K562 (cell line): ENCODE results near the gene SOWAHC. TPM values are rescaled to one million over a fixed set of nuclear protein-coding genes. Genes with fewer than 3 reads are reported as not detected.

Experiments
- ATAC-seq: fragments of 200-7000 bp; cut with Tn5 transposase; 3 replicates; pipeline ENCODE4 v1.9.1; 2020; ENCODE audit warnings: moderate library complexity
- BruUV-seq: library from RNA; stranded (reverse); fragments of 400-500 nt; replicated peaks from 2 replicates; lab custom pipeline; 2021; lab: Mats Ljungman, UMichigan
- CTCF ChIA-PET: fragments of 300-600 bp; formaldehyde crosslinking; extraction: SDS; loops from one replicate; lab custom pipeline; 2021; ENCODE audit warnings: low intra/inter-chr PET ratio; lab: Yijun Ruan, JAX
- POLR2A ChIA-PET: fragments of 300-600, 350-650 bp; sonication (Branson Sonifier 250); formaldehyde crosslinking; extraction: SDS; loops from one replicate; lab custom pipeline; 2021; ENCODE audit warnings: antibody characterized with exemption, inconsistent platforms; lab: Yijun Ruan, JAX
- DNase-seq, 4 experiments: peaks; one replicate each; pipeline versions ENCODE4 v3.0.0 to v3.0.0-alpha.2; 2011 to 2018; ENCODE audit warnings: low spot score in 3 of 4, mixed read lengths in 3 of 4; ENCODE audit errors: extremely low read depth in 1 of 4
- FAIRE-seq: peaks from 2 replicates; lab custom pipeline; 2011; peaks lifted over from hg19 to GRCh38; lab: Jason Lieb, UNC
- H2AFZ ChIP-seq: 2 replicates; pipeline ENCODE4 v1.6.0; 2011; ENCODE audit warnings: low read depth, low read length, control low read depth, inconsistent platforms
- H3K27ac ChIP-seq: fragments of 200-600 bp; 3 replicates; pipeline ENCODE4 v1.8.0; 2011; ENCODE audit warnings: low read depth, mild to moderate bottlenecking, control low read depth, inconsistent platforms, low read length, moderate library complexity, mixed read lengths; ENCODE audit errors: extremely low read depth
- H3K27me3 ChIP-seq, 2 experiments: fragments of 300-600 bp in 1 of 2; 2 replicates in 1 of 2; 3 replicates in 1 of 2; pipeline versions ENCODE4 v1.6.0 to v1.8.0; 2011; ENCODE audit warnings: inconsistent platforms in 2 of 2, low read length in 2 of 2, mild to moderate bottlenecking in 1 of 2, mixed read lengths in 1 of 2, moderate library complexity in 1 of 2; ENCODE audit not compliant: control insufficient read depth in 2 of 2, insufficient read depth in 2 of 2
- H3K36me3 ChIP-seq: fragments of 300-600 bp; 3 replicates; pipeline ENCODE4 v1.8.0; 2011; ENCODE audit warnings: mild to moderate bottlenecking, low read length, inconsistent platforms; ENCODE audit not compliant: control insufficient read depth, insufficient read depth
- H3K4me1 ChIP-seq, 2 experiments: fragments of 200-600 bp in 1 of 2; replicated peaks in 1 of 2; 2 replicates in 1 of 2; 3 replicates in 1 of 2; pipeline versions ENCODE4 v1.5.1 to v1.8.0; 2011; ENCODE audit warnings: inconsistent platforms in 2 of 2, low read length in 2 of 2, mild to moderate bottlenecking in 1 of 2, mixed read lengths in 1 of 2, moderate library complexity in 1 of 2; ENCODE audit not compliant: control insufficient read depth in 2 of 2, insufficient read depth in 2 of 2
- H3K4me2 ChIP-seq: 2 replicates; pipeline ENCODE4 v1.6.1; 2011; ENCODE audit warnings: low read length, control low read depth, inconsistent platforms, mixed read lengths; ENCODE audit not compliant: insufficient read depth
- H3K4me3 ChIP-seq: fragments of 200-600 bp; sonication (generic), shearing (Covaris generic); 2 replicates; pipeline ENCODE4 v1.5.1; 2016; ENCODE audit warnings: control low read depth, inconsistent platforms
- H3K79me2 ChIP-seq: fragments of 200-600 bp; 3 replicates; pipeline ENCODE4 v1.8.0; 2011; ENCODE audit warnings: low read length, inconsistent platforms; ENCODE audit not compliant: control insufficient read depth, insufficient read depth
- H3K9ac ChIP-seq, 2 experiments: 2 replicates each; pipeline versions ENCODE4 v1.6.0 to v1.6.1; 2011; ENCODE audit warnings: low read depth in 2 of 2, low read length in 2 of 2, control low read depth in 1 of 2, inconsistent platforms in 1 of 2, mild to moderate bottlenecking in 1 of 2, mixed read lengths in 1 of 2; ENCODE audit not compliant: insufficient read depth in 1 of 2
- H3K9me1 ChIP-seq: one replicate; pipeline ENCODE4 v1.6.0; 2011; ENCODE audit warnings: inconsistent platforms, mild to moderate bottlenecking, low read length, moderate library complexity; ENCODE audit not compliant: control insufficient read depth, insufficient read depth
- H3K9me3 ChIP-seq: replicated peaks from 2 replicates; pipeline ENCODE4 v1.5.1; 2011; ENCODE audit warnings: low read depth, low read length, inconsistent platforms; ENCODE audit not compliant: control insufficient read depth, insufficient read depth
- H4K20me1 ChIP-seq: replicated peaks from 2 replicates; pipeline ENCODE4 v1.6.1; 2011; ENCODE audit warnings: low read length, inconsistent platforms, mixed read lengths; ENCODE audit not compliant: control insufficient read depth, insufficient read depth
- NCOA4 ChIP-seq: fragments of 450-650 bp; IDR thresholded peaks from 2 replicates; pipeline ENCODE4 v1.6.1; 2018; ENCODE audit warnings: mild to moderate bottlenecking; ENCODE audit not compliant: partially characterized antibody
- RAD51 ChIP-seq: fragments of 450-650 bp; IDR thresholded peaks from 2 replicates; pipeline ENCODE4 v1.7.1; 2016; ENCODE audit warnings: low read depth, mild to moderate bottlenecking, borderline replicate concordance
- ZNF79 ChIP-seq: fragments of 250-450 bp; sonication (Bioruptor Pico); IDR thresholded peaks from 2 replicates; pipeline ENCODE4 v1.4.0; 2020; ENCODE audit warnings: low read depth, mild to moderate bottlenecking, moderate library complexity
- WGBS: fragments of 100-300 bp; shearing (Covaris generic); methylation state at CpG from one replicate; pipeline ENCODE4 v1.1.6; 2016; ENCODE audit warnings: low coverage, mixed read lengths; ENCODE audit not compliant: insufficient coverage; ENCODE audit errors: missing lambda C conversion rate; 5-methylcytosine and 5-hydroxymethylcytosine counted together
- in situ Hi-C: fragments of 300-500 bp; cut with MboI; formaldehyde crosslinking; loops from 4 replicates; pipeline ENCODE4 v1.15.0; 2018; ENCODE audit warnings: inconsistent platforms, mixed read lengths
- intact Hi-C: fragments of 100-400 bp; cut with micrococcal nuclease; formaldehyde crosslinking; loops from 2 replicates; pipeline ENCODE4 v1.14.2; 2022
- polyA plus RNA-seq, 8 experiments: library from polyadenylated mRNA; depleted of rRNA in 4 of 8; stranded (reverse) in 5 of 8; unstranded in 3 of 8; fragments of >200 nt; fragmentation: Nextera tagmentation in 2 of 8; fragmentation: Illumina TruSeq in 1 of 8; extraction: Ambion mirVana in 2 of 8; extraction: Trizol in 1 of 8; gene quantifications; 2 replicates each; pipeline versions ENCODE4 v1.2.1 to v1.2.3, GENCODE V29; 2011 to 2014; ENCODE audit warnings: inconsistent platforms in 1 of 8, missing spikeins in 1 of 8
- total RNA-seq, 7 experiments: library from RNA; depleted of rRNA in 6 of 7; stranded (reverse); fragments of >200 nt in 6 of 7; fragmentation: Illumina TruSeq in 2 of 7; extraction: Trizol in 2 of 7; gene quantifications; 2 replicates each; pipeline versions ENCODE4 v1.2.1 to v1.2.3, GENCODE V29; 2011 to 2021; ENCODE audit warnings: low replicate concordance in 1 of 7
- TF ChIP-seq, protein P1 (sequence below), 2 experiments: fragments of 450-650 bp; IDR thresholded peaks; 2 replicates each; pipeline ENCODE4 v1.6.1; 2016
- TF ChIP-seq, protein P2 (sequence below): fragments of 200-600 bp; sonication (generic); IDR thresholded peaks from one replicate; pipeline ENCODE4 v1.6.1; 2012; ENCODE audit warnings: mild to moderate bottlenecking, low read depth, low read length, inconsistent platforms
- TF ChIP-seq, protein P3 (sequence below): fragments of 450-650 bp; IDR thresholded peaks from 2 replicates; pipeline ENCODE4 v1.7.1; 2018; ENCODE audit warnings: mild to moderate bottlenecking, low read depth; ENCODE audit not compliant: partially characterized antibody

The SOWAHC gene
- total and polyA plus RNA-seq, 9 of the 15 experiments (the other 6 are each of a cell fraction or from before 2014, with no cell fraction given) = 0.04 TPM; not detected in 8

DNA sequence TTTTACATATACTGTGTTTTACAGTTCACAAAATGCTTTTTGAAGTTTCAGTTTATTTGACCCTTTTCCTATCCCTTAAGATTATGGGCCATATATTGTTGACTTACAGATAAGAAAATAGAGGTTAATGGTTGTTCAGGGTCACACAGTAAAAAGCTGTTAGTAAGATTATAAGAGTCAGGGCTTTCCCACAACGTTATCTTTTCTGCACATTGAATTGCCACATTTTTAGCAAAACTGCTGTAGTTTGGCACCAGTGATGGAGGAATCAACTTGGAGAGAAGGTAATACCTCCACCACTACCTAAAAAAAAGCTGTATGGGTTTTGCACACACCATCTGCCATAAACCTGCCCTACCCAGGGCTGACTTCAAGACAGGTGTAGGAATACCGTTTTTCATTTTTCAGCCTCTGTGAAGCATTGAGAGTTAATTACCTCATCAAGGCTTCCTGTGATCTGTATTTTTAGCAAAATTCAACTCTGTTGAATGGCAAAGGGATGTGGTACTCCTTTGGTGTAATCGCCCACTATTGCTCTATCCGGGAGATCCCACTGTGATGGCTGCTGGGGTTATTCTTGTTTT is 5.0 kb downstream of the SOWAHC start:
- no peak overlapping the region for H3K4me3 ChIP-seq
- H3K9me3 ChIP-seq = no peaks in the 10 kb centered on the region
- no peaks in the 10 kb centered on the region for H3K4me1 ChIP-seq
- H3K27ac ChIP-seq = no peak overlapping the region
- CTCF ChIA-PET = no interaction called here
- ATAC-seq (no peak), DNase-seq (no peak), FAIRE-seq (no peak)
- peaks cover 0 to 2% of the 10 kb centered on the region in 2 experiments; a peak in 1 of 5 replicates for H3K27me3 ChIP-seq
- no peaks in the 10 kb centered on the region for H3K79me2 ChIP-seq
- WGBS = 0% methylated on average over 4 of the region's 4 CpGs
- BruUV-seq = no TSS peak
- H4K20me1 ChIP-seq = no peaks in the 10 kb centered on the region
- H3K9me1 ChIP-seq = no peaks in the 10 kb centered on the region
- H2AFZ ChIP-seq = no peak overlapping the region
- no peaks in the 10 kb centered on the region for H3K36me3 ChIP-seq
- in situ Hi-C loops (no loop called here), intact Hi-C loops (no loop called here)
- H3K4me2 ChIP-seq = no peak overlapping the region
- H3K9ac ChIP-seq = no peak overlapping the region
- POLR2A ChIA-PET = no interaction called here
- TF ChIP-seq, protein P1, sequence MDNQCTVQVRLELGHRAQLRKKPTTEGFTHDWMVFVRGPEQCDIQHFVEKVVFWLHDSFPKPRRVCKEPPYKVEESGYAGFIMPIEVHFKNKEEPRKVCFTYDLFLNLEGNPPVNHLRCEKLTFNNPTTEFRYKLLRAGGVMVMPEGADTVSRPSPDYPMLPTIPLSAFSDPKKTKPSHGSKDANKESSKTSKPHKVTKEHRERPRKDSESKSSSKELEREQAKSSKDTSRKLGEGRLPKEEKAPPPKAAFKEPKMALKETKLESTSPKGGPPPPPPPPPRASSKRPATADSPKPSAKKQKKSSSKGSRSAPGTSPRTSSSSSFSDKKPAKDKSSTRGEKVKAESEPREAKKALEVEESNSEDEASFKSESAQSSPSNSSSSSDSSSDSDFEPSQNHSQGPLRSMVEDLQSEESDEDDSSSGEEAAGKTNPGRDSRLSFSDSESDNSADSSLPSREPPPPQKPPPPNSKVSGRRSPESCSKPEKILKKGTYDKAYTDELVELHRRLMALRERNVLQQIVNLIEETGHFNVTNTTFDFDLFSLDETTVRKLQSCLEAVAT (IDR thresholded peaks at IDR 0.05) = no peak
- TF ChIP-seq, protein P2, sequence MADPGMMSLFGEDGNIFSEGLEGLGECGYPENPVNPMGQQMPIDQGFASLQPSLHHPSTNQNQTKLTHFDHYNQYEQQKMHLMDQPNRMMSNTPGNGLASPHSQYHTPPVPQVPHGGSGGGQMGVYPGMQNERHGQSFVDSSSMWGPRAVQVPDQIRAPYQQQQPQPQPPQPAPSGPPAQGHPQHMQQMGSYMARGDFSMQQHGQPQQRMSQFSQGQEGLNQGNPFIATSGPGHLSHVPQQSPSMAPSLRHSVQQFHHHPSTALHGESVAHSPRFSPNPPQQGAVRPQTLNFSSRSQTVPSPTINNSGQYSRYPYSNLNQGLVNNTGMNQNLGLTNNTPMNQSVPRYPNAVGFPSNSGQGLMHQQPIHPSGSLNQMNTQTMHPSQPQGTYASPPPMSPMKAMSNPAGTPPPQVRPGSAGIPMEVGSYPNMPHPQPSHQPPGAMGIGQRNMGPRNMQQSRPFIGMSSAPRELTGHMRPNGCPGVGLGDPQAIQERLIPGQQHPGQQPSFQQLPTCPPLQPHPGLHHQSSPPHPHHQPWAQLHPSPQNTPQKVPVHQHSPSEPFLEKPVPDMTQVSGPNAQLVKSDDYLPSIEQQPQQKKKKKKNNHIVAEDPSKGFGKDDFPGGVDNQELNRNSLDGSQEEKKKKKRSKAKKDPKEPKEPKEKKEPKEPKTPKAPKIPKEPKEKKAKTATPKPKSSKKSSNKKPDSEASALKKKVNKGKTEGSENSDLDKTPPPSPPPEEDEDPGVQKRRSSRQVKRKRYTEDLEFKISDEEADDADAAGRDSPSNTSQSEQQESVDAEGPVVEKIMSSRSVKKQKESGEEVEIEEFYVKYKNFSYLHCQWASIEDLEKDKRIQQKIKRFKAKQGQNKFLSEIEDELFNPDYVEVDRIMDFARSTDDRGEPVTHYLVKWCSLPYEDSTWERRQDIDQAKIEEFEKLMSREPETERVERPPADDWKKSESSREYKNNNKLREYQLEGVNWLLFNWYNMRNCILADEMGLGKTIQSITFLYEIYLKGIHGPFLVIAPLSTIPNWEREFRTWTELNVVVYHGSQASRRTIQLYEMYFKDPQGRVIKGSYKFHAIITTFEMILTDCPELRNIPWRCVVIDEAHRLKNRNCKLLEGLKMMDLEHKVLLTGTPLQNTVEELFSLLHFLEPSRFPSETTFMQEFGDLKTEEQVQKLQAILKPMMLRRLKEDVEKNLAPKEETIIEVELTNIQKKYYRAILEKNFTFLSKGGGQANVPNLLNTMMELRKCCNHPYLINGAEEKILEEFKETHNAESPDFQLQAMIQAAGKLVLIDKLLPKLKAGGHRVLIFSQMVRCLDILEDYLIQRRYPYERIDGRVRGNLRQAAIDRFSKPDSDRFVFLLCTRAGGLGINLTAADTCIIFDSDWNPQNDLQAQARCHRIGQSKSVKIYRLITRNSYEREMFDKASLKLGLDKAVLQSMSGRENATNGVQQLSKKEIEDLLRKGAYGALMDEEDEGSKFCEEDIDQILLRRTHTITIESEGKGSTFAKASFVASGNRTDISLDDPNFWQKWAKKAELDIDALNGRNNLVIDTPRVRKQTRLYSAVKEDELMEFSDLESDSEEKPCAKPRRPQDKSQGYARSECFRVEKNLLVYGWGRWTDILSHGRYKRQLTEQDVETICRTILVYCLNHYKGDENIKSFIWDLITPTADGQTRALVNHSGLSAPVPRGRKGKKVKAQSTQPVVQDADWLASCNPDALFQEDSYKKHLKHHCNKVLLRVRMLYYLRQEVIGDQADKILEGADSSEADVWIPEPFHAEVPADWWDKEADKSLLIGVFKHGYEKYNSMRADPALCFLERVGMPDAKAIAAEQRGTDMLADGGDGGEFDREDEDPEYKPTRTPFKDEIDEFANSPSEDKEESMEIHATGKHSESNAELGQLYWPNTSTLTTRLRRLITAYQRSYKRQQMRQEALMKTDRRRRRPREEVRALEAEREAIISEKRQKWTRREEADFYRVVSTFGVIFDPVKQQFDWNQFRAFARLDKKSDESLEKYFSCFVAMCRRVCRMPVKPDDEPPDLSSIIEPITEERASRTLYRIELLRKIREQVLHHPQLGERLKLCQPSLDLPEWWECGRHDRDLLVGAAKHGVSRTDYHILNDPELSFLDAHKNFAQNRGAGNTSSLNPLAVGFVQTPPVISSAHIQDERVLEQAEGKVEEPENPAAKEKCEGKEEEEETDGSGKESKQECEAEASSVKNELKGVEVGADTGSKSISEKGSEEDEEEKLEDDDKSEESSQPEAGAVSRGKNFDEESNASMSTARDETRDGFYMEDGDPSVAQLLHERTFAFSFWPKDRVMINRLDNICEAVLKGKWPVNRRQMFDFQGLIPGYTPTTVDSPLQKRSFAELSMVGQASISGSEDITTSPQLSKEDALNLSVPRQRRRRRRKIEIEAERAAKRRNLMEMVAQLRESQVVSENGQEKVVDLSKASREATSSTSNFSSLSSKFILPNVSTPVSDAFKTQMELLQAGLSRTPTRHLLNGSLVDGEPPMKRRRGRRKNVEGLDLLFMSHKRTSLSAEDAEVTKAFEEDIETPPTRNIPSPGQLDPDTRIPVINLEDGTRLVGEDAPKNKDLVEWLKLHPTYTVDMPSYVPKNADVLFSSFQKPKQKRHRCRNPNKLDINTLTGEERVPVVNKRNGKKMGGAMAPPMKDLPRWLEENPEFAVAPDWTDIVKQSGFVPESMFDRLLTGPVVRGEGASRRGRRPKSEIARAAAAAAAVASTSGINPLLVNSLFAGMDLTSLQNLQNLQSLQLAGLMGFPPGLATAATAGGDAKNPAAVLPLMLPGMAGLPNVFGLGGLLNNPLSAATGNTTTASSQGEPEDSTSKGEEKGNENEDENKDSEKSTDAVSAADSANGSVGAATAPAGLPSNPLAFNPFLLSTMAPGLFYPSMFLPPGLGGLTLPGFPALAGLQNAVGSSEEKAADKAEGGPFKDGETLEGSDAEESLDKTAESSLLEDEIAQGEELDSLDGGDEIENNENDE = no peak
- TF ChIP-seq NCOA4 (no peak), ZNF79 (no peak), RAD51 (no peak)
- TF ChIP-seq, protein P3, sequence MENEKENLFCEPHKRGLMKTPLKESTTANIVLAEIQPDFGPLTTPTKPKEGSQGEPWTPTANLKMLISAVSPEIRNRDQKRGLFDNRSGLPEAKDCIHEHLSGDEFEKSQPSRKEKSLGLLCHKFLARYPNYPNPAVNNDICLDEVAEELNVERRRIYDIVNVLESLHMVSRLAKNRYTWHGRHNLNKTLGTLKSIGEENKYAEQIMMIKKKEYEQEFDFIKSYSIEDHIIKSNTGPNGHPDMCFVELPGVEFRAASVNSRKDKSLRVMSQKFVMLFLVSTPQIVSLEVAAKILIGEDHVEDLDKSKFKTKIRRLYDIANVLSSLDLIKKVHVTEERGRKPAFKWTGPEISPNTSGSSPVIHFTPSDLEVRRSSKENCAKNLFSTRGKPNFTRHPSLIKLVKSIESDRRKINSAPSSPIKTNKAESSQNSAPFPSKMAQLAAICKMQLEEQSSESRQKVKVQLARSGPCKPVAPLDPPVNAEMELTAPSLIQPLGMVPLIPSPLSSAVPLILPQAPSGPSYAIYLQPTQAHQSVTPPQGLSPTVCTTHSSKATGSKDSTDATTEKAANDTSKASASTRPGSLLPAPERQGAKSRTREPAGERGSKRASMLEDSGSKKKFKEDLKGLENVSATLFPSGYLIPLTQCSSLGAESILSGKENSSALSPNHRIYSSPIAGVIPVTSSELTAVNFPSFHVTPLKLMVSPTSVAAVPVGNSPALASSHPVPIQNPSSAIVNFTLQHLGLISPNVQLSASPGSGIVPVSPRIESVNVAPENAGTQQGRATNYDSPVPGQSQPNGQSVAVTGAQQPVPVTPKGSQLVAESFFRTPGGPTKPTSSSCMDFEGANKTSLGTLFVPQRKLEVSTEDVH = no peak
